ENCODE data around the gene PRXL2B.

The PRXL2B gene

GRCh38 chr1:2553871-2554620 is 32.5 kb upstream of the PRXL2B start:
- Histone ChIP-seq H3K9me3 (ENCODE audit: severe bottlenecking) (no peaks in the 10 kb centered on the region), H3K4me1 (ENCODE audit: insufficient read depth, poor library complexity, severe bottlenecking) (peaks cover 5% of the 10 kb centered on the region), H3K27me3 (ENCODE audit: insufficient read depth, poor library complexity, severe bottlenecking) (no peaks in the 10 kb centered on the region), H3K4me3 (ENCODE audit: severe bottlenecking) (no peak overlapping the region), H3K36me3 (ENCODE audit: low read depth) (no peaks in the 10 kb centered on the region), H3K27ac (ENCODE audit: poor library complexity, severe bottlenecking) (no peak overlapping the region)
- no peak for TF ChIP-seq CTCF (IDR thresholded peaks at IDR 0.05; ENCODE audit: poor library complexity, severe bottlenecking)
- no peak for DNase-seq (ENCODE audit: low spot score)
- ATAC-seq (ENCODE audit: low read depth) = no peak

- Histone ChIP-seq H3K4me1 (ENCODE audit: insufficient read depth, poor library complexity, severe bottlenecking) (peaks cover 5% of the 10 kb centered on the region), H3K36me3 (ENCODE audit: low read depth) (no peaks in the 10 kb centered on the region), H3K27me3 (ENCODE audit: insufficient read depth, poor library complexity, severe bottlenecking) (no peaks in the 10 kb centered on the region), H3K9me3 (ENCODE audit: severe bottlenecking) (no peaks in the 10 kb centered on the region), H3K27ac (ENCODE audit: poor library complexity, severe bottlenecking) (no peak overlapping the region), H3K4me3 (ENCODE audit: severe bottlenecking) (no peak overlapping the region)
- DNase-seq (ENCODE audit: low spot score) (no peak), ATAC-seq (ENCODE audit: low read depth) (no peak)
- peak; percentile 36 for TF ChIP-seq CTCF (IDR thresholded peaks at IDR 0.05; ENCODE audit: poor library complexity, severe bottlenecking)
Measured at GRCh38 chr1:2554621-2555387, 31.8 kb upstream of the PRXL2B start.

- peak overlapping the region; percentile 38 for H3K27ac ChIP-seq (ENCODE audit: poor library complexity, severe bottlenecking)
- peaks cover 5% of the 10 kb centered on the region for H3K4me1 ChIP-seq (ENCODE audit: insufficient read depth, poor library complexity, severe bottlenecking)
- ATAC-seq (ENCODE audit: low read depth) (peak; percentile 5), DNase-seq (ENCODE audit: low spot score) (no peak)
- H3K9me3 ChIP-seq (ENCODE audit: severe bottlenecking) = no peaks in the 10 kb centered on the region
- H3K36me3 ChIP-seq (ENCODE audit: low read depth) = no peaks in the 10 kb centered on the region
- H3K27me3 ChIP-seq (ENCODE audit: insufficient read depth, poor library complexity, severe bottlenecking) = no peaks in the 10 kb centered on the region
- peak overlapping the region; percentile 35 for H3K4me3 ChIP-seq (ENCODE audit: severe bottlenecking)
- no peak for TF ChIP-seq CTCF (IDR thresholded peaks at IDR 0.05; ENCODE audit: poor library complexity, severe bottlenecking)
Measured at GRCh38 chr1:2555634-2556276, 30.8 kb upstream of the PRXL2B start.

GRCh38 chr1:2556277-2556677 is 30.3 kb upstream of the PRXL2B start, which contains the start of gene TNFRSF14:
Gene TNFRSF14, plus strand, starts transcription at chr1:2556371. Its CDS starts 294 bp downstream, at chr1:2556665.
- Histone ChIP-seq H3K4me1 (ENCODE audit: insufficient read depth, poor library complexity, severe bottlenecking) (peaks cover 5% of the 10 kb centered on the region), H3K4me3 (ENCODE audit: severe bottlenecking) (peak within 1 kb of the TSS; percentile 35), H3K9me3 (ENCODE audit: severe bottlenecking) (no peaks in the 10 kb centered on the region), H3K36me3 (ENCODE audit: low read depth) (no peaks in the 10 kb centered on the region), H3K27me3 (ENCODE audit: insufficient read depth, poor library complexity, severe bottlenecking) (no peaks in the 10 kb centered on the region), H3K27ac (ENCODE audit: poor library complexity, severe bottlenecking) (peak within 1 kb of the TSS; percentile 38)
- TF ChIP-seq CTCF (IDR thresholded peaks at IDR 0.05; ENCODE audit: poor library complexity, severe bottlenecking) = no peak
- DNase-seq (ENCODE audit: low spot score) (no peak), ATAC-seq (ENCODE audit: low read depth) (peak; percentile 52)
